Measurements from ENCODE around the gene SEMA3B.
A peak's percentile ranks its signal among the peaks of the same experiment; 100 is the strongest.

DNA sequence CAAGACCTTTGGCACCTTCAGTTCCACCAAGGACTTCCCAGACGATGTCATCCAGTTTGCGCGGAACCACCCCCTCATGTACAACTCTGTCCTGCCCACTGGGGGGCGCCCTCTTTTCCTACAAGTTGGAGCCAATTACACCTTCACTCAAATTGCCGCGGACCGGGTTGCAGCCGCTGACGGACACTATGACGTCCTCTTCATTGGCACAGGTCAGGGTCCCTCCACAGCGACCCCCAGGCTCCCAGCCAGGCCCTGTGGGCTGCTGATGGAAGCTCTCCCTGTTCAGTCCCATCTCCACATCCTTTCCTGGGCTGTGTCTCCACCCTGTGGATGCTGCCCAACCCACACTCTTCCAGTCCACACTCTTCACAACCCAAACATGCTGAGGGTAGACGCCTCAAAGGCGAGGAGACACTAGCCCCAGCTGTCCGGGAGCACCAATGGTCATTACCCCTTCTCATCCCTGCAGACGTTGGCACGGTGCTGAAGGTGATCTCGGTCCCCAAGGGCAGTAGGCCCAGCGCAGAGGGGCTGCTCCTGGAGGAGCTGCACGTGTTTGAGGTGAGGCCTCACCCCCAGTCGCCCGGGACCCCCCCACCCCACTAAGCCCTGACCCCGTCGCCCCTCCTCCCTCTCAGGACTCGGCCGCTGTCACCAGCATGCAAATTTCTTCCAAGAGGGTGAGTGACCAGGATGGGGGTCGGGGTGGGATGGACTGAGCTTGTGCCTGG, 5.6 kb downstream of the SEMA3B start:
- TF ChIP-seq, protein P1, sequence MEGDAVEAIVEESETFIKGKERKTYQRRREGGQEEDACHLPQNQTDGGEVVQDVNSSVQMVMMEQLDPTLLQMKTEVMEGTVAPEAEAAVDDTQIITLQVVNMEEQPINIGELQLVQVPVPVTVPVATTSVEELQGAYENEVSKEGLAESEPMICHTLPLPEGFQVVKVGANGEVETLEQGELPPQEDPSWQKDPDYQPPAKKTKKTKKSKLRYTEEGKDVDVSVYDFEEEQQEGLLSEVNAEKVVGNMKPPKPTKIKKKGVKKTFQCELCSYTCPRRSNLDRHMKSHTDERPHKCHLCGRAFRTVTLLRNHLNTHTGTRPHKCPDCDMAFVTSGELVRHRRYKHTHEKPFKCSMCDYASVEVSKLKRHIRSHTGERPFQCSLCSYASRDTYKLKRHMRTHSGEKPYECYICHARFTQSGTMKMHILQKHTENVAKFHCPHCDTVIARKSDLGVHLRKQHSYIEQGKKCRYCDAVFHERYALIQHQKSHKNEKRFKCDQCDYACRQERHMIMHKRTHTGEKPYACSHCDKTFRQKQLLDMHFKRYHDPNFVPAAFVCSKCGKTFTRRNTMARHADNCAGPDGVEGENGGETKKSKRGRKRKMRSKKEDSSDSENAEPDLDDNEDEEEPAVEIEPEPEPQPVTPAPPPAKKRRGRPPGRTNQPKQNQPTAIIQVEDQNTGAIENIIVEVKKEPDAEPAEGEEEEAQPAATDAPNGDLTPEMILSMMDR (IDR thresholded peaks at IDR 0.05): peak; percentile 73 to 83 (median 82)
- TF ChIP-seq POLR2AphosphoS5 (IDR thresholded peaks at IDR 0.05): no peak
- TF ChIP-seq POLR2A (IDR thresholded peaks at IDR 0.05): no peak
- TF ChIP-seq EP300 (IDR thresholded peaks at IDR 0.05): no peak

Data from upper lobe of left lung (tissue), 4 donors.